ENCODE results near the gene MERTK. TPM values are rescaled to one million over a fixed set of nuclear protein-coding genes. Genes with fewer than 3 reads are reported as not detected.

The MERTK gene
- polyA plus RNA-seq, 1 experiment = 0.07 TPM

DNA sequence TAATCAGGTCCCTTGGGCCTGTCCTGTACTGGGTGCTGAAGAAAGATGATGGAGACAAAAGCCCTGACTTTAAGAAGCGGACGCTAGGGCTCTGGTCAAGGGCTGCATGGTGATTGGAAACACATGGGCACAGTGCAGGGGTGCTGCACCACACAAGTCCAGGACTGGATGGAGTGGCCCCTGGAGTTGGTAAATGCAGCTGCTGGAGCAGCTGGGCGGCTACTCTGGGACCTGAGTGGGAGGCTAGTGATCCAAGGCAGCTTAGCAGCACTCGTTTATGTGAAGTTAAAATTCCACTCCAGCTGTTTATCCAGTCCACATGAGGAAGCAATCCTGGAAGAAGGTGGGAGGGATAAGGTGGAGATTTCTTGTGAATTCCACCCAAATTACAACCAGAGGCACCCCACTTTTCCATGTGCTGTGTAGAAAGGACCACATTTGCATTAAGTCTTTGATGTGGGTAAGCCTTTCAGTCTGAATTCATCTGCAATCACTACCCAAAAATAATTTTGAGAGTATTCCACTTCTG is 24.9 kb downstream of the MERTK start:
- Histone ChIP-seq H3K27me3 (ENCODE audit: control insufficient read depth, insufficient read depth, low read length) (peaks cover 21% of the 10 kb centered on the region), H3K4me3 (ENCODE audit: low read depth, low read length) (no peak overlapping the region), H3K36me3 (ENCODE audit: control insufficient read depth, insufficient read depth, low read length) (no peaks in the 10 kb centered on the region)
- TF ChIP-seq, protein P1, sequence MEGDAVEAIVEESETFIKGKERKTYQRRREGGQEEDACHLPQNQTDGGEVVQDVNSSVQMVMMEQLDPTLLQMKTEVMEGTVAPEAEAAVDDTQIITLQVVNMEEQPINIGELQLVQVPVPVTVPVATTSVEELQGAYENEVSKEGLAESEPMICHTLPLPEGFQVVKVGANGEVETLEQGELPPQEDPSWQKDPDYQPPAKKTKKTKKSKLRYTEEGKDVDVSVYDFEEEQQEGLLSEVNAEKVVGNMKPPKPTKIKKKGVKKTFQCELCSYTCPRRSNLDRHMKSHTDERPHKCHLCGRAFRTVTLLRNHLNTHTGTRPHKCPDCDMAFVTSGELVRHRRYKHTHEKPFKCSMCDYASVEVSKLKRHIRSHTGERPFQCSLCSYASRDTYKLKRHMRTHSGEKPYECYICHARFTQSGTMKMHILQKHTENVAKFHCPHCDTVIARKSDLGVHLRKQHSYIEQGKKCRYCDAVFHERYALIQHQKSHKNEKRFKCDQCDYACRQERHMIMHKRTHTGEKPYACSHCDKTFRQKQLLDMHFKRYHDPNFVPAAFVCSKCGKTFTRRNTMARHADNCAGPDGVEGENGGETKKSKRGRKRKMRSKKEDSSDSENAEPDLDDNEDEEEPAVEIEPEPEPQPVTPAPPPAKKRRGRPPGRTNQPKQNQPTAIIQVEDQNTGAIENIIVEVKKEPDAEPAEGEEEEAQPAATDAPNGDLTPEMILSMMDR (IDR thresholded peaks at IDR 0.05; ENCODE audit: insufficient read depth, low read depth, low read length) = no peak
- no peak for DNase-seq (ENCODE audit: low read depth)
- POLR2A ChIA-PET = no interaction called here
- CTCF ChIA-PET = no interaction called here

GRCh38 chr2:111924617-111925107 is 26.3 kb downstream of the MERTK start:
- Histone ChIP-seq H3K4me3 (ENCODE audit: low read depth, low read length) (no peak overlapping the region), H3K36me3 (ENCODE audit: control insufficient read depth, insufficient read depth, low read length) (no peaks in the 10 kb centered on the region), H3K27me3 (ENCODE audit: control insufficient read depth, insufficient read depth, low read length) (peaks cover 23% of the 10 kb centered on the region)
- POLR2A ChIA-PET = no interaction called here
- DNase-seq (ENCODE audit: low read depth) = no peak
- CTCF ChIA-PET = interaction anchor here (0.9 kb wide), 1 partner anchor 14 kb away, joined by 3 read pairs; no protein-coding TSS in a partner anchor
- TF ChIP-seq, protein P1 (IDR thresholded peaks at IDR 0.05; ENCODE audit: insufficient read depth, low read depth, low read length) = no peak

GRCh38 chr2:111927723-111928122 is 29.3 kb downstream of the MERTK start:
- DNase-seq (ENCODE audit: low read depth) = no peak
- H3K36me3 ChIP-seq (ENCODE audit: control insufficient read depth, insufficient read depth, low read length) = no peaks in the 10 kb centered on the region
- TF ChIP-seq, protein P1 (IDR thresholded peaks at IDR 0.05; ENCODE audit: insufficient read depth, low read depth, low read length) = no peak
- CTCF ChIA-PET = interaction anchor here (1.2 to 1.6 kb wide), 3 partner anchors 9 to 30 kb away, joined by 3 to 4 read pairs (median 3); no protein-coding TSS in a partner anchor
- no peak overlapping the region for H3K4me3 ChIP-seq (ENCODE audit: low read depth, low read length)
- POLR2A ChIA-PET = no interaction called here
- H3K27me3 ChIP-seq (ENCODE audit: control insufficient read depth, insufficient read depth, low read length) = peaks cover 17% of the 10 kb centered on the region

DNA sequence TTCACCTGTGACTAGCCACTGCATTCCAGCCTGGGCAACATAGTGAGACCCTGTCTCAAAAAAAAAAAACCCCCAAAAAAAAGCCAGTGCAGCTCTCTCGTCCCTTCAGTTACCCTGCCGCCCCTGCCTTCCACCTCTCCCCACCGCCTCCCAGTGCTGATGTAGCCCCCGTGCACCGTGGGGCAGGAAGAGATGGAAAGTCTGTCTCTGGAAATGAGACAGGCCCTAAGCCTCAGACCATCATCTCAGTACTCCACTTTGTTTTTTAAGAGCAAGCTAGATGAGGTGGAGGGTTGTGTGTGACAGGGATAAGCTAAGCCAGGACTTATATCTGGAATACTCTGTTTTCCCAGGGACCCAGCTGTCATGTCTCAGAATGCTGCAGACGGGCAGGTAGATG is 32.0 kb downstream of the MERTK start:
- TF ChIP-seq, protein P1 (IDR thresholded peaks at IDR 0.05; ENCODE audit: insufficient read depth, low read depth, low read length) = no peak
- Histone ChIP-seq H3K27me3 (ENCODE audit: control insufficient read depth, insufficient read depth, low read length) (peaks cover 9% of the 10 kb centered on the region), H3K36me3 (ENCODE audit: control insufficient read depth, insufficient read depth, low read length) (no peaks in the 10 kb centered on the region), H3K4me3 (ENCODE audit: low read depth, low read length) (no peak overlapping the region)
- CTCF ChIA-PET = no interaction called here
- POLR2A ChIA-PET = no interaction called here
- DNase-seq (ENCODE audit: low read depth) = no peak

- H3K4me3 ChIP-seq (ENCODE audit: low read depth, low read length) = no peak overlapping the region
- CTCF ChIA-PET = no interaction called here
These were observed 32.5 kb downstream of the MERTK start for GRCh38 chr2:111930875-111931274.

More at GRCh38 chr2:111930875-111931274, 32.5 kb downstream of the MERTK start:
- no peaks in the 10 kb centered on the region for H3K36me3 ChIP-seq (ENCODE audit: control insufficient read depth, insufficient read depth, low read length)
- POLR2A ChIA-PET = no interaction called here
- peaks cover 9% of the 10 kb centered on the region for H3K27me3 ChIP-seq (ENCODE audit: control insufficient read depth, insufficient read depth, low read length)
- DNase-seq (ENCODE audit: low read depth) = no peak
- TF ChIP-seq, protein P1 (IDR thresholded peaks at IDR 0.05; ENCODE audit: insufficient read depth, low read depth, low read length) = no peak

Data from BJ (cell line).